Stimulated activated naive CD8-positive, alpha-beta T cell treated with anti-CD3 and anti-CD28 coated beads, Interleukin-15, amount 100 ng/mL, for 72 hours (primary cell): ENCODE measurements around the gene FGGY.

Experiments
- ATAC-seq: fragments of 150-1000 bp; cut with Tn5 transposase; 2 replicates; pipeline ENCODE4 v1.10.0; 2021; ENCODE audit warnings: mild to moderate bottlenecking, moderate library complexity
- DNase-seq, 2 donors: peaks; one replicate each; pipeline ENCODE4 v3.0.0; 2021 to 2022
- H3K27ac Mint-ChIP-seq, 2 donors: one replicate each; pipeline ENCODE4 v1.8.0; 2022; ENCODE audit warnings: mild to moderate bottlenecking in 2 of 2, mixed read lengths in 2 of 2, moderate library complexity in 2 of 2
- H3K27me3 Mint-ChIP-seq: one replicate; pipeline ENCODE4 v1.8.0; 2022; ENCODE audit warnings: mixed read lengths
- H3K4me1 Mint-ChIP-seq: one replicate; pipeline ENCODE4 v1.8.0; 2022; ENCODE audit warnings: mild to moderate bottlenecking, mixed read lengths
- H3K4me3 Mint-ChIP-seq, 2 donors: one replicate each; pipeline ENCODE4 v1.8.0; 2022; ENCODE audit warnings: mild to moderate bottlenecking in 2 of 2, mixed read lengths in 2 of 2, moderate library complexity in 1 of 2
- H3K9me3 Mint-ChIP-seq, 2 donors: one replicate each; pipeline ENCODE4 v1.8.0; 2022; ENCODE audit warnings: mixed read lengths in 2 of 2

Gene FGGY

GRCh38 chr1:59272507-59272906 lies 24.4 kb upstream of the FGGY start:
- H3K4me1 Mint-ChIP-seq, result peaks cover 20% of the 10 kb centered on the region
- peak overlapping the region in 1 of 2 donors; percentile 1 for H3K4me3 Mint-ChIP-seq
- DNase-seq (peak in 1 of 2 donors; percentile 41), ATAC-seq (peak; percentile 92)
- H3K27me3 Mint-ChIP-seq, result peaks cover 28% of the 10 kb centered on the region
- no peak overlapping the region for H3K27ac Mint-ChIP-seq
- peaks cover 0 to 5% of the 10 kb centered on the region in 2 donors for H3K9me3 Mint-ChIP-seq

GRCh38 chr1:59276439-59276851 lies 20.4 kb upstream of the FGGY start:
- no peak for DNase-seq
- H3K4me1 Mint-ChIP-seq, result peaks cover 26% of the 10 kb centered on the region
- no peaks in the 10 kb centered on the region for H3K9me3 Mint-ChIP-seq
- H3K27ac Mint-ChIP-seq, result peak overlapping the region in 1 of 2 donors; percentile 4
- peaks cover 19% of the 10 kb centered on the region for H3K27me3 Mint-ChIP-seq
- no peak overlapping the region for H3K4me3 Mint-ChIP-seq
- no peak for ATAC-seq

GRCh38 chr1:59278780-59279354 lies 18.0 kb upstream of the FGGY start:
- no peak overlapping the region for H3K27ac Mint-ChIP-seq
- no peak overlapping the region for H3K4me3 Mint-ChIP-seq
- H3K27me3 Mint-ChIP-seq, result peaks cover 25% of the 10 kb centered on the region
- peaks cover 13% of the 10 kb centered on the region for H3K4me1 Mint-ChIP-seq
- ATAC-seq (no peak), DNase-seq (no peak)
- H3K9me3 Mint-ChIP-seq, result no peaks in the 10 kb centered on the region

- DNase-seq (no peak), ATAC-seq (no peak)
- no peak overlapping the region for H3K27ac Mint-ChIP-seq
- no peaks in the 10 kb centered on the region for H3K9me3 Mint-ChIP-seq
- H3K4me3 Mint-ChIP-seq, result no peak overlapping the region
- H3K27me3 Mint-ChIP-seq, result peaks cover 30% of the 10 kb centered on the region
- H3K4me1 Mint-ChIP-seq, result peaks cover 13% of the 10 kb centered on the region
Measured at GRCh38 chr1:59279645-59280044, 17.2 kb upstream of the FGGY start.

DNA sequence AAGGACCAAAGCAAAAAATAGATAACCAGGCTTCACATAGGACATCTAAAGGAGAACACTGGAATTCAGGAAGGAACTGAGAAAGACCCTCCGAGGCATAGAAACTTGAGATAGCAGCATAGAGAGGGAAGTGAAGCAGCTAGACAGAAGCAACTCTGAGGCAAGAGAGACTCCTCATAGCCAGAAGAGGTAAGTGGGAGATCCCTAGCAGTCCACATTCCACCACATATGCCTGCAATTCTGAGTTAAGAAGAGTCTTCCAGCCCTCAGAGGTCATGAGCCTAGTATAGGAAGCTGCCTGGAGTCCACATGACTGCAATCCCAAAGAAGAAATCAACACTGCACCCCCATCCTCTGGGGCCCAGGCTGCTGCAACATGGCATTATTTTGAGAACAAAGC lies 13.9 kb upstream of the FGGY start:
- DNase-seq (no peak), ATAC-seq (no peak)
- Mint-ChIP-seq H3K27me3 (peaks cover 11% of the 10 kb centered on the region), H3K4me3 (no peak overlapping the region), H3K9me3 (no peaks in the 10 kb centered on the region), H3K27ac (no peak overlapping the region), H3K4me1 (peaks cover 6% of the 10 kb centered on the region)

DNA sequence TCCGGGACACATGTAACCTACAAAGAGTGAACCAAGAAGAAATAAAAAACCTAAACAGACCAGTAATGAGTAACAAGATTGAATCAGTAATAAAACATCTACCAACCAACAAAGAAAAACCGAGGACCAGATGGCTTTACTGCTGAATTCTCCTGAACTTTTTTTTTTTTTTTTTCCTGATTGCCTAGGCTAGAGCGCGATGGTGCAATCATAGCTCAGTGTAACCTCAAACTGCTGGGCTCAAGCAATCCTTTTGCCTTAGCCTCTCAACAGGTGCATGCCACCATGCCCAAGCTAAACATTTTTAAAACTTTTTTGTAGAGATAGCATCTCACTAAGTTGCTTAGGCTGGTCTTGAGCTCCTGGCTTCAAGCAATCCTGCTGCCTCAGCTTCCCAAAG lies 11.2 kb upstream of the FGGY start:
- no peaks in the 10 kb centered on the region for H3K9me3 Mint-ChIP-seq
- ATAC-seq, result no peak
- peaks cover 11% of the 10 kb centered on the region for H3K27me3 Mint-ChIP-seq
- DNase-seq, result no peak
- no peak overlapping the region for H3K27ac Mint-ChIP-seq
- H3K4me1 Mint-ChIP-seq, result no peaks in the 10 kb centered on the region
- H3K4me3 Mint-ChIP-seq, result no peak overlapping the region

DNA sequence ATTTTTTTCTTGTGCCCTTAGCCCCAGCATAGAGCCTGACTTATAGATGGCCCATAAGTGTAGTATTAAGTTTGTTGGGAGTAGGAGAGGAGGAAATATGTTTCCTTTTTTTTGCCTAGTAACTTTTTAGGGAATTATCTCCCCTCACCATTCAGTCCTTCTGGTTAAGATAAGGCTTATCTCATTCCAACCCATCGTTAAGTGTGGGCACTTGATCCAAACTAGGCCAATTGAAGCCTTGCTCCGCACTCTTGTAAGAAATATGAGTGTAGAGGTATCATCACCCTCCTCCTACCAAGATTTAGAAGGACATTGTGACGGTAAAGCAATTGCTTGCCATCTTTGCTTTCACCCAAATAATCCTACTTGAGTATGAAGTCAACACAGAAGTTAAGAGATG lies 8.8 kb upstream of the FGGY start:
- Mint-ChIP-seq H3K27ac (no peak overlapping the region), H3K4me3 (no peak overlapping the region), H3K27me3 (peaks cover 11% of the 10 kb centered on the region), H3K4me1 (peaks cover 6% of the 10 kb centered on the region), H3K9me3 (no peaks in the 10 kb centered on the region)
- DNase-seq (no peak), ATAC-seq (no peak)

- Mint-ChIP-seq H3K4me3 (no peak overlapping the region), H3K27me3 (no peaks in the 10 kb centered on the region), H3K27ac (peak overlapping the region in 1 of 2 donors; percentile 1), H3K9me3 (no peaks in the 10 kb centered on the region), H3K4me1 (peaks cover 6% of the 10 kb centered on the region)
- DNase-seq (no peak), ATAC-seq (no peak)
Measured at GRCh38 chr1:59289570-59289969, 7.3 kb upstream of the FGGY start.

GRCh38 chr1:59290193-59290949 lies 6.5 kb upstream of the FGGY start:
- no peaks in the 10 kb centered on the region for H3K9me3 Mint-ChIP-seq
- H3K4me3 Mint-ChIP-seq, result no peak overlapping the region
- H3K27me3 Mint-ChIP-seq, result no peaks in the 10 kb centered on the region
- ATAC-seq (peak; percentile 86), DNase-seq (peak in 1 of 2 donors; percentile 42)
- H3K27ac Mint-ChIP-seq, result no peak overlapping the region
- H3K4me1 Mint-ChIP-seq, result peaks cover 11% of the 10 kb centered on the region

- Mint-ChIP-seq H3K27me3 (no peaks in the 10 kb centered on the region), H3K27ac (no peak overlapping the region), H3K4me3 (no peak overlapping the region), H3K4me1 (peaks cover 14% of the 10 kb centered on the region), H3K9me3 (no peaks in the 10 kb centered on the region)
- DNase-seq, result no peak
- ATAC-seq, result no peak
Measured at GRCh38 chr1:59291561-59291960, 5.3 kb upstream of the FGGY start.

- H3K4me1 Mint-ChIP-seq, result peaks cover 14% of the 10 kb centered on the region
- no peak overlapping the region for H3K4me3 Mint-ChIP-seq
- H3K27ac Mint-ChIP-seq, result no peak overlapping the region
- no peak for ATAC-seq
- H3K9me3 Mint-ChIP-seq, result no peaks in the 10 kb centered on the region
- DNase-seq, result no peak
- no peaks in the 10 kb centered on the region for H3K27me3 Mint-ChIP-seq
Measured at GRCh38 chr1:59292562-59292961, 4.3 kb upstream of the FGGY start.

- Mint-ChIP-seq H3K27ac (no peak overlapping the region), H3K9me3 (no peaks in the 10 kb centered on the region), H3K27me3 (no peaks in the 10 kb centered on the region), H3K4me1 (peaks cover 18% of the 10 kb centered on the region), H3K4me3 (no peak overlapping the region)
- DNase-seq (no peak), ATAC-seq (no peak)
Measured at GRCh38 chr1:59293206-59293605, 3.7 kb upstream of the FGGY start.

GRCh38 chr1:59293849-59294248 lies 3.0 kb upstream of the FGGY start:
- peaks cover under 1 to 2% of the 10 kb centered on the region in 2 donors for H3K9me3 Mint-ChIP-seq
- no peak overlapping the region for H3K27ac Mint-ChIP-seq
- H3K4me3 Mint-ChIP-seq, result no peak overlapping the region
- ATAC-seq, result no peak
- H3K27me3 Mint-ChIP-seq, result no peaks in the 10 kb centered on the region
- H3K4me1 Mint-ChIP-seq, result peaks cover 25% of the 10 kb centered on the region
- DNase-seq, result no peak

- H3K27ac Mint-ChIP-seq, result no peak overlapping the region
- peaks cover 6 to 8% of the 10 kb centered on the region in 2 donors for H3K9me3 Mint-ChIP-seq
- H3K4me1 Mint-ChIP-seq, result peaks cover 30% of the 10 kb centered on the region
- H3K4me3 Mint-ChIP-seq, result no peak overlapping the region
- DNase-seq, result no peak
- no peak for ATAC-seq
- H3K27me3 Mint-ChIP-seq, result no peaks in the 10 kb centered on the region
Measured at GRCh38 chr1:59294423-59294822, 2.5 kb upstream of the FGGY start.

DNA sequence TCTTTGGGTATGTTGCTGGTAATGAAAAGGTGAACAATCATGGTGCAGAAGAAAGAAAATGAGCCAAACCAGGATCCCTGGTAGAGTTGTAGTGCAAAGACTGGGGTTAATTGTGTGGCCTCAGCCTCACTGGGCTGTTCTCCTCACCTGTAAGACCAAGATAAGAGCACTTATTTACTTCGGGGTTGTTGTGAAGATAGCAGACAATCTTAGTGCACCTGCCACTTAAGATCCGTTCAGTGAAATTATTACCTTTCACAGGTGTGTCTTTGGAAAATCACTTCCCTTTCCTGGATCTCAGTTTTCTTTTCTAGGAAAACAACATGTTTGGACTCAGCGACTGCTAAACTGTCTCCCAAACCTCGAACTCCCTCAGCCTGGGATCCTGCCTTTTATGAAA lies 1.3 kb upstream of the FGGY start:
- Mint-ChIP-seq H3K4me1 (peaks cover 30% of the 10 kb centered on the region), H3K27ac (no peak overlapping the region)

DNA sequence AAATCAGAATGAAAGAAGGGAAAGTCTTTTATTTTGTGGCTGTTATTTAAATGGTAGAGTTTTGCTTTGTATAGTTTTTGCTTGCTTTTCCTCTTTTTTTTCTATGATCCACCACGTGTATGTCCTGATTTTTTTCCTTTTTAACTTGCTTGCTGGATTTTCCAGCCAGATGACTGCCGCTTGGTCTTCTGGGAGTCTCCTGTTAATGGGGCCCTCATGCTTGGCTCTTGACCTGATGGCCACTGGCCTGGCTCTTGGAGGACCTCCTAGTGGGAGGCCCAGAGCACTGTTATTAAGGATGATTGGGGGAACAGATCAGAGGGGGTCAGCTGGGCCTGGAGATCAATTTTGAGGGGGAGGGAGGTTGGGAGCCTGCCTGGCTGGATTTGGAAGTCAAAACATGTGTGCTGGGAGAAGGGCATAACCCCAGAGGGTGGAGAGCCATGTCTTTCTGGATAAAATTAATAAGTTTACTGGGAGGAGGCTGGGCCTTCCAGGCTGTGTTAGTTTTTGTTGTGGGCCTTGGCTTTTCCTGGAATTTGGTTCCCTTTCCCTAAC lies 1.2 kb downstream of the FGGY start:
- ATAC-seq (no peak), DNase-seq (no peak)
- Mint-ChIP-seq H3K4me3 (peak overlapping the region; percentile 93 to 98), H3K9me3 (peaks cover 8 to 11% of the 10 kb centered on the region in 2 donors), H3K27me3 (no peaks in the 10 kb centered on the region), H3K27ac (peak overlapping the region; percentile 71 to 79), H3K4me1 (peaks cover 24% of the 10 kb centered on the region)

More for the DNA sequence above, 1.3 kb upstream of the FGGY start:
- no peaks in the 10 kb centered on the region for H3K27me3 Mint-ChIP-seq
- DNase-seq (no peak), ATAC-seq (no peak)
- peak overlapping the region in 1 of 2 donors; percentile 77 for H3K4me3 Mint-ChIP-seq
- H3K9me3 Mint-ChIP-seq, result peaks cover 6 to 8% of the 10 kb centered on the region in 2 donors
